ENCODE results near the gene RGS14.
A peak's percentile ranks its signal among the peaks of the same experiment; 100 is the strongest.

RGS14 gene

GRCh38 chr5:177384134-177384533 is 26.4 kb downstream of the RGS14 start, which contains the start of gene SLC34A1:
Gene SLC34A1, plus strand, starts transcription at chr5:177384434. Its CDS starts 1,308 bp downstream, at chr5:177385742.
- no peak for DNase-seq

DNA sequence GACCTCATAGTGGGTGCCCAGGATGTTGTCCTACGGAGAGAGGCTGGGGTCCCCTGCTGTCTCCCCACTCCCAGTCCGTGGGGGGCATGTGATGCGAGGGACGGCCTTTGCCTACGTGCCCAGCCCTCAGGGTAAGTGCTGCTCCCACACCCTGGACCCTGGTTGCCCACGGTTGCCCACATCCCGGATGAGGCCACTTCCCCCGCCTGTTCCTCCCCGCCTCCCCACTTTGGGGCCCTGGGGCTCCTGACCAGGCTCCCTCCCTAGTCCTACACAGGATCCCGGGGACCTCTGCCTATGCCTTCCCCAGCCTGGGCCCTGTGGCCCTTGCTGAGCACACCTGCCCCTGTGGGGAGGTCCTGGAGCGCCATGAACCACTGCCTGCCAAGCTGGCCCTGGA is 28.0 kb downstream of the RGS14 start:
- DNase-seq = no peak

- DNase-seq = no peak
Measured at GRCh38 chr5:177386542-177386941, 28.8 kb downstream of the RGS14 start.

- DNase-seq = no peak
Measured at GRCh38 chr5:177387405-177387804, 29.7 kb downstream of the RGS14 start.

- no peak for DNase-seq
Measured at GRCh38 chr5:177388521-177389052, 30.9 kb downstream of the RGS14 start.

GRCh38 chr5:177389241-177390169 is 31.8 kb downstream of the RGS14 start:
- peak; percentile 59 to 70 for DNase-seq

DNA sequence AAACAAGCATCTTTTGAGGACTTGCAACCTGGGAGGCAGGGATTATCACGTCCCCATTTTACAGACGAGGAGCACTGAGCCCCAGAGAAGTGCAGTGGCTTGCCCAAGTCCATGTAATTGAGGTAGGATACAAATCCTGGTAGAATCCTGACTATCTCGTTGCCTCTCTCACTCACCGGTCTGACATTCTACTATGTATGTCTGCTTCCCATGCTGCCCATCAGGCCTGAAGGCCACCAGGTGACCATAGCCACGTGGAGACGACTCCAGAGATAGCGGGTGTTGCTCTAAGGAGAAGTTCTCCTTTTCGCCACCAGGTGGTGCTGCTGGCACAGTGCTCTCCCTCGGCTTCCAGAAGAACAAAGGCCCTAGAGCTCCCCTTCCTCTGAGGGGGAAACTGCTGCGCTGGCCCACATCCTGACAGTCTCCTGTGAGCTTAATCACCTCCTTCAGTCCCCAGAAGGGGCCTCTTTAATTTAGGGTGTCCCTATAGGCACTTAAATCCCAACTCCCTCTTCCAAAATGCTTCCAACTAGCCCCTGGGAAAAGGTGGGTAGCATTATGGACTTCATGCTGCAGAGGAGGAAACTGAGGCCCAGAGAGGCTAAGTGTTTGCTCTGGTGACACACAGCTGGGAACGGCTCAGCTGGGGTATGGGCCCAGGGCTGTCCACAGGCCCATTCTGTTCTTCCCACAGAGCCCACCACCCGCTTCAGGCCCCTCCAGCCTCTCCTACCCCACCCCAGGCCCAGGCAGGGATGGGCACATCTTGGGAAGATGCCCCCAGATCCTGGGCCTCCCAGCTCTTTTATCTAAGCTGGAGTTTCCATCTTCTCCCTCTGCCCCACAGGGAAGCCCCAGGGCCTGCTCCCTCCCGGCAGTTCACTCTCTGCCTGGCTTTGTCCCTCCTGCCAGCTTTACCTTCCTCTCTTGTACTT is 32.9 kb downstream of the RGS14 start:
- DNase-seq = peak; percentile 88 to 90

DNA sequence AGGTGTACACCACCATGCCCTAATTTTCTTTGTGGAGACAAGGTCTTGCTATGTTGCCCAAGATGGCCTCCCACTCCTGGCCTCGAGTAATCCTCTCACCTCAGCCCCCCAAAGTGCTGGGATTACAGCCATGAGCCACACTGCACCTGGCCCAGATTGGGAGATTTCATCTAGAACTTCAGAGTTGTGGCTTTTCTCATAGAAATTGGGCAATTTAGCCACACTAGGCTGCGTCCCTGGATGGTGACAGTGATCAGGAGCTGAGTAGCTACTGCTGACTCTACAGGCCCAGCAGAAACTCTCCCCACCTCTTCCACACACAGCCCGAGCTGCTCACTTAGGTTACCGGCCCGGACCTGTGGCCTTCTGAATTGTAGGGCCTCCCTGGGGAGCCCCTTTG is 35.0 kb downstream of the RGS14 start:
- no peak for DNase-seq

DNA sequence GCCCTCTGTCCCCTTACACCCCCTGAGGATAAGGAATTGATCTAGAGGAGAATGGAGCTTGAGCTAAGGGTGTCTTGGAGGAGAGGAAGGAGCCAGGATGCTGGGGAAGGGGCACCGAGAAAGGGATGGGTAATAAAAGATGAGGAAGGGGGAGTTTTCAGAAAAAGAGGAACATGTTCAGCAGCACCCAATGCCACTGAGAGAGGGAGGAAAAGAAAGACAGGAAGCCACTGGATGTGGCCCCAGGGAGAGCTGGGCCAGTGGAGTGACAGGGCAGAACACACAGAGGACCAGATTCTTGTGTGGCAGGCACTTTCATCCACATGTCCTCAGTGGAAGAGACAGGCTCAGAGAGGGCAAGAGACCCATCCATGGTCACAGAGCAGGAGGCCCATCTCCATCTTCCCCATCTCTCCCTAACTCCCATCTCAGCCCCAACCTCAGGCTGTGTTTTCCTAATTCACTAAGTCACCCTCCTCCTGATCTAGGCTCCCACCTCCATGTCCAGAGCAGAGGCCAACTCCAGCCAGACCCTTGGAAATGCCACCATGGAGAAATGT is 35.6 kb downstream of the RGS14 start:
- DNase-seq = no peak

GRCh38 chr5:177393990-177394389 is 36.3 kb downstream of the RGS14 start:
- no peak for DNase-seq

- DNase-seq = no peak
Measured at GRCh38 chr5:177396078-177396477, 38.4 kb downstream of the RGS14 start.

GRCh38 chr5:177396807-177397206 is 39.1 kb downstream of the RGS14 start:
- DNase-seq = no peak

DNA sequence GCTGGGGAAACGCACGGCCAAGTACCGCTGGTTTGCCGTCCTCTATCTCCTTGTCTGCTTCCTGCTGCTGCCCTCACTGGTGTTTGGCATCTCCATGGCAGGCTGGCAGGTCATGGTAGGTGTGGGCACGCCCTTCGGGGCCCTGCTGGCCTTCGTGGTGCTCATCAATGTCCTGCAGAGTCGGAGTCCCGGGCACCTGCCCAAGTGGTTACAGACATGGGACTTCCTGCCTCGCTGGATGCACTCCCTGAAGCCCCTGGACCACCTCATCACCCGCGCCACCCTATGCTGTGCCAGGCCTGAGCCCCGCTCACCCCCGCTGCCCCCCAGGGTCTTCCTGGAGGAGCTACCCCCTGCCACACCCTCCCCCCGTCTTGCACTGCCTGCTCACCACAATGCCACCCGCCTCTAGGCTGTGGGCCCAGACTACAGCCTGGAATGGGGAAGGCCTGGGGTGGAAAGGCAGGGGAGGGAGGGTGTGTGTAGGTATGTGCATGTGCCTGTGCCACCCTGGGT is 40.2 kb downstream of the RGS14 start:
- DNase-seq = no peak

GRCh38 chr5:177399997-177400868 is 42.5 kb downstream of the RGS14 start, which contains the start of gene PFN3:
Gene PFN3, minus strand, starts transcription at chr5:177400661. Its CDS starts 85 bp downstream, at chr5:177400576.
- DNase-seq = no peak

- DNase-seq = peak; percentile 68 to 74
Measured at GRCh38 chr5:177402271-177403043, 44.7 kb downstream of the RGS14 start.

GRCh38 chr5:177403102-177403791 is 45.5 kb downstream of the RGS14 start:
- peak; percentile 63 to 65 for DNase-seq

DNA sequence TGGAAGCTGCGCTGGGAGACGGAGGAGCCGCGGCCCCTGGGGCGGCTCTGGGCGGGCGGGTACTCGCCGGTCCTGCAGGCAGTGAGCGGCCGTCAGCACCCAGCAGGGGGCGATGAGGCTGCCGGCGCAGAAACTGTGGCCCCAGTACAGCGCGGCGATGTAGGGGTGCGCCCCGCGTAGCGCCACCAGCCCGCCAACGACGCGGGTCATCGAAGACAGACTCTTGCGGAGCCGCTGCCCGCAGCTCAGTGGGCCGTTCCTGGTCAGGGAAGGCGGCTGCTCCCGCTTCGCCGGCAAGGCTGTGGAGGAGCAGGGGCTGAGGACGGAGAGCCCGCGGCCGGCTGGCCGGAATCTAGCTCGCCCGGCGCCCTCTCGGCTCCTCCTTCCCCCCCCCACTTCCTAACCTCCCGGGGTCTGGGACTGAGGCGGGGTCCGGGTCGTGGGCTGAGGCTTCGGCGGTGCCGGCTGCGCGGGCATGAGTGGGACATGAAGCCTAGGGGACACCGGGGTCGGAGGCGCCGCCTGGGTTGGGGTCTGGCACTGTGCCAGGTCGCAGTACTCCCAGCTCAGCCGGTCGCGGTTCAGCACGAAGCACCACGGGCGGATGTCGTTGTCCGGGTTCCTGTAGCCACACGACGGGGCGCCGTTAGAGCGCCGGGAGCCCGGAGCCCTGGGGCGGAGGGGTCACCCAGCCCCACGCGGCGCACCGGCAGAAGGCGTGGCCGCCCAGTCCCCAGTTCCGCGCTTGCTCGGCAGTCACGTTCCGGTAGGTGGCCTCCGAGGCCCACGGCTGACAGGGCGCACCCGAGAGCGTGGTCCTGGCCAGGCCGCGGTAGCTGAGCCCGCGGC is 46.3 kb downstream of the RGS14 start:
- DNase-seq = peak; percentile 90 to 91

DNA sequence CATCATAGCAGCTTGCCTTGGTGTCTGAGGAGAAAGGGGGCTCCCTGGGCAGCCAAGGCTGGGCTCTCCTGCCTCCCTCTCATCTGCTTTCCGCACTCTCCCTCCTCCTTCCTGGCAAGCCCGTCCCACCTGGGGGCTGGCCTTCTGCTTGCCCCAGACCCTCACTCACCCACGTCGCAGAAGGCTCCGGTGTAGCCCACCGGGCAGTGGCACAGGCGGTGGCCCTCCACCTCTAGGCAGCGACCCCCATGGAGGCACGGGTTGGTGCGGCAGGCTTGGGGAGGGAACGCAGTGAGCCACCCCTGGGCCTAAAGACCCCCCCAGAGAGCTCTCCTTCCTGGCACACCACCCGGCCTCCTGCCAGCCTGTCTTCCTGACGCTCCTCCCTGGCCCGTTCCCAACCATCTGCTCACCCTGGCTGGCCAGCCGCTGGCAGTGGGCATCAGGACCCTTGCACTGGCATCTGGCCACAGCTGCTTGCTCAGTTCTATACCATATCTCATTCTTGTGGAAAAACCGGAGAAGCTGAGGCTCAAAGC is 47.0 kb downstream of the RGS14 start:
- no peak for DNase-seq

DNA sequence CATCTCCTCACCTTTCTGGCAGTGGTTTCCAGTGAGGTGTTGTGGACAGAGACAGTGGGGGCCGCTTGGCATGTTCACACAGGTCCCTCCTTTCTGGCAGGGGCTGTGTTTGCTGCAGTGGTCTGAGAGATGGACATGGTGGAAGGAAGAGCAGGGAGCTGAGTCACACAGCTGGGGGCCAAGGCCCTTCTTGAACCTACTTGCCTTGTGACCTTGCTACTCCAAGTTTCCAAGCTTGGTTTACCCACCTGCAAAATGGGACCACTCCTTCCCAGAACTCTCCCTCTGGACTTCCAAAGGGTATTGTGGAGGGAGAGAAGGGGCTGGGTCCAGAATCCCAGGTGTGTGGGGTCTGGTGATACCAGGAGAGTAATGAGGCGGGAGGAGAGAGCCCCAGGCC is 47.6 kb downstream of the RGS14 start:
- no peak for DNase-seq
